Kidney epithelial cell (primary cell): ENCODE measurements around the gene ZNF445. TPM values are rescaled to one million over a fixed set of nuclear protein-coding genes. Genes with fewer than 3 reads are reported as not detected.

ENCODE experiments used
- DNase-seq: peaks from one replicate; pipeline ENCODE4 v3.0.0-alpha.2; 2010; ENCODE audit warnings: low read depth
- H3K27me3 ChIP-seq: 2 replicates; pipeline ENCODE4 v1.6.0; 2011; ENCODE audit warnings: low read length; ENCODE audit not compliant: control insufficient read depth, insufficient read depth
- H3K36me3 ChIP-seq: 2 replicates; pipeline ENCODE4 v1.5.1; 2011; ENCODE audit warnings: low read length; ENCODE audit not compliant: control insufficient read depth, insufficient read depth
- H3K4me3 ChIP-seq: 2 replicates; pipeline ENCODE4 v1.5.1; 2011; ENCODE audit warnings: low read depth, mild to moderate bottlenecking, control low read depth, low read length
- CTCF ChIP-seq: IDR thresholded peaks from 2 replicates; pipeline ENCODE4 v1.5.1; 2011; ENCODE audit warnings: mild to moderate bottlenecking, moderate library complexity, low read length, control low read depth, inconsistent platforms; ENCODE audit not compliant: insufficient read depth, poor library complexity, severe bottlenecking
- total RNA-seq: library from RNA; depleted of rRNA; stranded (reverse); fragments of >200 nt; gene quantifications from 2 replicates; pipeline ENCODE4 v1.2.3, GENCODE V29; 2015

ZNF445 gene
- total RNA-seq, 1 donor from 2014 or later: 6.3 TPM

- Histone ChIP-seq H3K4me3 (no peak overlapping the region), H3K27me3 (no peaks in the 10 kb centered on the region), H3K36me3 (no peaks in the 10 kb centered on the region)
- no peak for TF ChIP-seq CTCF
- no peak for DNase-seq
These were observed 81.0 kb downstream of the ZNF445 start for GRCh38 chr3:44396200-44397171.

- no peak for TF ChIP-seq CTCF
- Histone ChIP-seq H3K36me3 (no peaks in the 10 kb centered on the region), H3K4me3 (no peak overlapping the region), H3K27me3 (no peaks in the 10 kb centered on the region)
- no peak for DNase-seq
These were observed 81.8 kb downstream of the ZNF445 start for GRCh38 chr3:44395714-44396113.

- H3K27me3 ChIP-seq: no peaks in the 10 kb centered on the region
- no peak for DNase-seq
- no peak for TF ChIP-seq CTCF
- H3K36me3 ChIP-seq: no peaks in the 10 kb centered on the region
- H3K4me3 ChIP-seq: no peak overlapping the region
These were observed 85.0 kb downstream of the ZNF445 start for GRCh38 chr3:44392489-44392888.

GRCh38 chr3:44387404-44387803 lies 90.1 kb downstream of the ZNF445 start:
- no peak for DNase-seq
- Histone ChIP-seq H3K27me3 (no peaks in the 10 kb centered on the region), H3K4me3 (no peak overlapping the region), H3K36me3 (no peaks in the 10 kb centered on the region)
- no peak for TF ChIP-seq CTCF

Other genes with a start within 250 kb of the ZNF445 start
- gene TOPAZ1, start 235.8 kb downstream of the ZNF445 start, total RNA-seq: not detected in 2 replicates
- gene TCAIM, start 138.9 kb downstream of the ZNF445 start, total RNA-seq: 29.0 and 30.3 TPM in 2 replicates
- 5.3 and 6.9 TPM in 2 replicates for gene ZKSCAN7, start 77.5 kb upstream of the ZNF445 start, total RNA-seq
- gene ZNF660, start 107.3 kb upstream of the ZNF445 start, total RNA-seq: 2.3 and 2.5 TPM in 2 replicates
- 17.7 and 19.6 TPM in 2 replicates for gene ZNF197, start 147.4 kb upstream of the ZNF445 start, total RNA-seq
- gene ZNF35, start 171.1 kb upstream of the ZNF445 start, total RNA-seq: 14.2 and 21.2 TPM in 2 replicates
- gene ZNF502, start 235.0 kb upstream of the ZNF445 start, total RNA-seq: 3.4 and 3.9 TPM in 2 replicates